ENCODE data around the gene VASN. TPM values are rescaled to one million over a fixed set of nuclear protein-coding genes. Genes with fewer than 3 reads are reported as not detected.

The VASN gene
- total and polyA plus RNA-seq, 8 donors = 3.7 to 25.6 (median 10.9) TPM

GRCh38 chr16:4373356-4373908 is 1.8 kb downstream of the VASN start:
- Histone ChIP-seq H3K27me3 (no peaks in the 10 kb centered on the region), H3K9me3 (no peaks in the 10 kb centered on the region), H3K27ac (peak overlapping the region; percentile 72 to 93 (median 86)), H3K4me1 (peaks cover 82 to 94% (median 90%) of the 10 kb centered on the region in 4 donors), H3K4me3 (peak overlapping the region; percentile 55 to 76 (median 66)), H3K36me3 (peaks cover 0 to 4% (median 0%) of the 10 kb centered on the region in 4 donors)
- 18 to 32% (median 24%) methylated on average over 2 to 9 of the region's 9 CpGs for WGBS, 5 donors
- intact Hi-C loops (cut with DNase I; ENCODE audit: low total_unique reads) = no loop called here
- TF ChIP-seq CTCF (IDR thresholded peaks at IDR 0.05) (no peak), POLR2AphosphoS5 (IDR thresholded peaks at IDR 0.05) (no peak), EP300 (IDR thresholded peaks at IDR 0.05) (no peak), POLR2A (IDR thresholded peaks at IDR 0.05) (no peak)
- DNase-seq = no peak

- Histone ChIP-seq H3K36me3 (peaks cover 0 to 5% (median under 1%) of the 10 kb centered on the region in 4 donors), H3K27me3 (no peaks in the 10 kb centered on the region), H3K4me3 (peak overlapping the region; percentile 55 to 76 (median 66)), H3K9me3 (no peaks in the 10 kb centered on the region), H3K4me1 (peaks cover 83 to 95% (median 94%) of the 10 kb centered on the region in 4 donors), H3K27ac (peak overlapping the region; percentile 66 to 93 (median 86))
- TF ChIP-seq POLR2A (IDR thresholded peaks at IDR 0.05) (no peak), POLR2AphosphoS5 (IDR thresholded peaks at IDR 0.05) (peak in 2 of 3 donors; percentile 36 to 65)
- intact Hi-C loops (cut with DNase I; ENCODE audit: low total_unique reads) = no loop called here
- 21 to 39% (median 27%) methylated on average over 27 to 30 of the region's 30 CpGs for WGBS, 5 donors
- DNase-seq = peak; percentile 83 to 92
These were observed 2.5 kb downstream of the VASN start for GRCh38 chr16:4373909-4374742.

GRCh38 chr16:4375717-4376116 is 4.1 kb downstream of the VASN start:
- no peak for TF ChIP-seq POLR2AphosphoS5 (IDR thresholded peaks at IDR 0.05)
- no peak for DNase-seq
- Histone ChIP-seq H3K27ac (peak overlapping the region; percentile 50 to 93 (median 86)), H3K9me3 (no peaks in the 10 kb centered on the region), H3K4me1 (peaks cover 82 to 98% (median 92%) of the 10 kb centered on the region in 4 donors), H3K27me3 (no peaks in the 10 kb centered on the region), H3K4me3 (peak overlapping the region in 3 of 4 donors; percentile 12 to 14 (median 14)), H3K36me3 (peaks cover 5 to 13% (median 8%) of the 10 kb centered on the region in 4 donors)
- WGBS, 5 donors = 58 to 81% (median 66%) methylated on average over 12 to 15 of the region's 15 CpGs
- intact Hi-C loops (cut with DNase I; ENCODE audit: low total_unique reads) = no loop called here

GRCh38 chr16:4376126-4376892 is 4.7 kb downstream of the VASN start:
- intact Hi-C loops (cut with DNase I; ENCODE audit: low total_unique reads) = no loop called here
- DNase-seq = peak; percentile 85 to 96
- Histone ChIP-seq H3K36me3 (peaks cover 8 to 19% (median 14%) of the 10 kb centered on the region in 4 donors), H3K27ac (peak overlapping the region; percentile 50 to 93 (median 86)), H3K4me1 (peaks cover 76 to 95% (median 89%) of the 10 kb centered on the region in 4 donors), H3K27me3 (no peaks in the 10 kb centered on the region), H3K9me3 (no peaks in the 10 kb centered on the region), H3K4me3 (peak overlapping the region in 3 of 4 donors; percentile 12 to 14 (median 14))
- WGBS, 5 donors = 18 to 51% (median 26%) methylated on average over 4 to 31 of the region's 31 CpGs
- TF ChIP-seq POLR2AphosphoS5 (IDR thresholded peaks at IDR 0.05) = peak; percentile 35 to 63 (median 46)
- TF ChIP-seq POLR2A (IDR thresholded peaks at IDR 0.05) = no peak

GRCh38 chr16:4376893-4377572 is 5.4 kb downstream of the VASN start:
- no peak for DNase-seq

More at GRCh38 chr16:4376893-4377572, 5.4 kb downstream of the VASN start:
- Histone ChIP-seq H3K36me3 (peaks cover 14 to 26% (median 21%) of the 10 kb centered on the region in 4 donors), H3K27ac (peak overlapping the region; percentile 15 to 93 (median 86)), H3K9me3 (no peaks in the 10 kb centered on the region), H3K27me3 (no peaks in the 10 kb centered on the region), H3K4me3 (peak overlapping the region in 2 of 4 donors; percentile 12 to 14), H3K4me1 (peaks cover 71 to 97% (median 84%) of the 10 kb centered on the region in 4 donors)
- TF ChIP-seq POLR2A (IDR thresholded peaks at IDR 0.05) (no peak), POLR2AphosphoS5 (IDR thresholded peaks at IDR 0.05) (no peak), EP300 (IDR thresholded peaks at IDR 0.05) (no peak), CTCF (IDR thresholded peaks at IDR 0.05) (no peak)
- 35 to 57% (median 47%) methylated on average over 8 to 27 of the region's 27 CpGs for WGBS, 5 donors
- intact Hi-C loops (cut with DNase I; ENCODE audit: low total_unique reads) = no loop called here
